H7 (cell line): ENCODE data around the gene HSD17B4. TPM values are rescaled to one million over a fixed set of nuclear protein-coding genes. Genes with fewer than 3 reads are reported as not detected.
"Not testable (repeated sequence)": the region's sequence is repeated elsewhere in the genome, so short reads cannot be mapped to it uniquely, and the experiment has no call there.

Experiments
- DNase-seq: peaks from one replicate; pipeline ENCODE4 v3.0.0; 2012
- H3K27me3 ChIP-seq: 2 replicates; pipeline ENCODE4 v1.6.0; 2011; ENCODE audit warnings: mild to moderate bottlenecking, low read length; ENCODE audit not compliant: control insufficient read depth, insufficient read depth
- H3K36me3 ChIP-seq: replicated peaks from 2 replicates; pipeline ENCODE4 v1.5.1; 2011; ENCODE audit warnings: low read length; ENCODE audit not compliant: control insufficient read depth, insufficient read depth
- H3K4me3 ChIP-seq: 2 replicates; pipeline ENCODE4 v1.5.1; 2011; ENCODE audit warnings: low read depth, mild to moderate bottlenecking, control low read depth, low read length, moderate library complexity; ENCODE audit not compliant: insufficient read depth
- total RNA-seq: library from RNA; depleted of rRNA; stranded (reverse); fragments of >200 nt; shearing (Covaris generic); gene quantifications from 2 replicates; pipeline ENCODE4 v1.2.3, GENCODE V29; 2014

The HSD17B4 gene
- total RNA-seq, 1 experiment from 2014 or later = 339 TPM

- no peak for DNase-seq
- Histone ChIP-seq H3K36me3 (peaks cover 1% of the 10 kb centered on the region; the same call in 1 of the 2 replicates), H3K4me3 (no peak overlapping the region), H3K27me3 (no peaks in the 10 kb centered on the region)
Observed at GRCh38 chr5:119484884-119485283, 32.6 kb downstream of the HSD17B4 start.

DNA sequence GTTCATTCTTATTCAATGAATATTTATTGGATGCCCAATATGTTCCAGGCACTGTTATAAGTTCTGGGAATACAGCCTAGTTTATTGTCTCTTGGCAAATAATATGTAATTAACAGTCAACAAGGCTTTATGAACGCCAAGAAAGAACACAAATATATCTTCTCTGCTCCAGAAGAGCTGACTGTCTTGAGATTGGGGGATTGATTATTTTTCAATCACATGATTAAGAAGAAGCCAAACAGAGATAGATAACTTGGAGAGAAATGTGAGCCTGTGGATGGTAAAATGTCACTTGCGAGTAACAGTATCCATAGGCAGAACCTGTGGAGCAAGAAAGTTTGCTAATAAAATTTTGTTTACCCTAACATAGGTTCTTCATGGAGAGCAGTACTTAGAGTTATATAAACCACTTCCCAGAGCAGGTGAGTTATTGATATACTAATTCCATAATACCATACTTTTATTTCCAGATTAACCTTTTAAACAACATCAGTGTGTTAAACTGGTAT lies 49.4 kb downstream of the HSD17B4 start:
- Histone ChIP-seq H3K27me3 (no peaks in the 10 kb centered on the region), H3K4me3 (no peak overlapping the region), H3K36me3 (peaks cover 11% of the 10 kb centered on the region)
- no peak for DNase-seq

- H3K36me3 ChIP-seq, DNase-seq, H3K4me3 ChIP-seq, H3K27me3 ChIP-seq: not testable (repeated sequence)
Observed at GRCh38 chr5:119503939-119504338, 51.6 kb downstream of the HSD17B4 start.

DNA sequence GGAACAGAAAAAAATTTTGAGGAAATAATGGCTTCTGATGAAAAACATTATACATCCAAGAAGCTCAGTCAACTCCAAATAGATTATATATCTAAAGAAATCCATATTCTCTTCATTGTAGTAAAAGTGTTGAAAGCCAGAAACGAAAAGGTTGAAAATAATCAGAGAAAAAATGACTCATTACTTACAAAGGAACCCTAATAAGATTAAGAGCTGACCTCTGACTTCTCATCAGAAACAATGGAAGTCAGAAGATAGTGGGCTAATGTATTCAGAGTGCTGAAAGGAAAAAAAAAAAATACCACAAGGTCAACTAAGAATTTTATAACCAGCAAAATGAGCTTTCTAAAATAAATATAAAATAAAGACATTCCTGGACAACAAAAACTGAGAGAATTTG lies 60.0 kb downstream of the HSD17B4 start:
- DNase-seq = no peak
- Histone ChIP-seq H3K27me3 (no peaks in the 10 kb centered on the region), H3K36me3 (peaks cover 12% of the 10 kb centered on the region), H3K4me3 (no peak overlapping the region)

- Histone ChIP-seq H3K27me3 (no peaks in the 10 kb centered on the region), H3K36me3 (peaks cover 16% of the 10 kb centered on the region), H3K4me3 (no peak overlapping the region)
- DNase-seq = no peak
Observed at GRCh38 chr5:119515192-119515591, 62.9 kb downstream of the HSD17B4 start.

DNA sequence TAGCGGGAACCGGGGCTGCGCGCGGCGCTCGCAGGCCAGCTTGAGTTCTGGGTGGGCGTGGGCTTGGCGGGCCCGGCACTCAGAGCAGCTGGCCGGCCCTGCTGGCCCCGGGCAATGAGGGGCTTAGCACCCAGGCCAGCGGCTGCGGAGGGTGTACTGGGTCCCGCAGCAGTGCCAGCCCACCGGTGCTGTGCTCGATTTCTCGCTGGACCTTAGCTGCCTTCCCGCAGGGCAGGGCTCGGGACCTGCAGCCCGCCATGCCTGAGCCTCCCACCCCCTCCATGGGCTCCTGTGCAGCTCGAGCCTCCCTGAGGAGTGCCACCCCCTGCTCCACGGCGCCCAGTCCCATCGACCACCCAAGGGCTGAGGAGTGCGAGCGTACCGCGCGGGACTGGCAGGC lies 64.8 kb downstream of the HSD17B4 start:
- not testable (repeated sequence) for H3K36me3 ChIP-seq, H3K27me3 ChIP-seq, H3K4me3 ChIP-seq, DNase-seq

- DNase-seq = no peak
- Histone ChIP-seq H3K36me3 (peaks cover 8% of the 10 kb centered on the region), H3K27me3 (no peaks in the 10 kb centered on the region), H3K4me3 (no peak overlapping the region)
Observed at GRCh38 chr5:119521232-119521631, 68.9 kb downstream of the HSD17B4 start.

GRCh38 chr5:119522841-119523240 lies 70.5 kb downstream of the HSD17B4 start:
- no peak for DNase-seq
- H3K4me3 ChIP-seq = no peak overlapping the region
- peaks cover 7% of the 10 kb centered on the region for H3K36me3 ChIP-seq
- H3K27me3 ChIP-seq = no peaks in the 10 kb centered on the region

- peaks cover 3% of the 10 kb centered on the region for H3K36me3 ChIP-seq
- DNase-seq = no peak
- no peak overlapping the region for H3K4me3 ChIP-seq
- no peaks in the 10 kb centered on the region for H3K27me3 ChIP-seq
Observed at GRCh38 chr5:119524485-119524884, 72.2 kb downstream of the HSD17B4 start.

DNA sequence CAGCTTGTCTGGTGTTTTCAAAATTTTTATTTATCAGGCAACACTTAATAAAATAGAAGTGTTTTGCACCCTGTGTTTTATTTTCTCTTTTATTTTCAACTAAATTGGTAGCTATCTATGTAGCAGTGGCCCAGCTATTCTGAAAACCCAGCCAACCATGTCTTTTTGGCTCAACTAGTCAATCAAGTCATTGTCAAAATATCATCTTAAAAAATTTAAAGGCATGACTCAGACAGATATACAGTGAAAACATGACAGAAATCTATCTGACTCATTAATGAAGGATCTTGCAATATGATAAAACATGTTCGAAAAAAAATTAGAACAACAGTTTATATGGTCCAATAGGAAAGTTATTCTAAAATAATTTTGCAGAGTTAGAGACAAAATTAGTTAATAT lies 75.1 kb downstream of the HSD17B4 start:
- H3K36me3 ChIP-seq = peaks cover 3% of the 10 kb centered on the region

DNA sequence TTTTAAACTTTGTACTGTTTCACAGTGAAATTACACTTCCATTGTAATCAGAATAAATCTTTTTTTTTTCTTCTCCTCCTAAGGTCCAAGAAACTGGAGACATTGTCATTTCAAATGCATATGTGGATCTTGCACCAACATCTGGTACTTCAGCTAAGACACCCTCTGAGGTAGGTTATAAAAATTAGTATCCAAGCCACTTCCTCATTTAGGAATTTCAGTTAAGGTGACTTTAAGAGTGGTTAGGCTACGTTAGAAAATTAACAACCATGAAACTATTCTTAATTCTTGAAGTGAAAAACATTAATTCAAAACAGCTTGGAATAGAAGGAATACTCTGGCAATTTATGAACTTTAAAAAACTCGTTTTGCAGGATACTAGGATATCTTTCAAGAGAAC lies 77.5 kb downstream of the HSD17B4 start:
- H3K27me3 ChIP-seq = no peaks in the 10 kb centered on the region
- no peak for DNase-seq
- no peak overlapping the region for H3K4me3 ChIP-seq
- peaks cover 5% of the 10 kb centered on the region for H3K36me3 ChIP-seq

More for the DNA sequence above, 75.1 kb downstream of the HSD17B4 start:
- no peak overlapping the region for H3K4me3 ChIP-seq
- no peak for DNase-seq
- no peaks in the 10 kb centered on the region for H3K27me3 ChIP-seq

DNA sequence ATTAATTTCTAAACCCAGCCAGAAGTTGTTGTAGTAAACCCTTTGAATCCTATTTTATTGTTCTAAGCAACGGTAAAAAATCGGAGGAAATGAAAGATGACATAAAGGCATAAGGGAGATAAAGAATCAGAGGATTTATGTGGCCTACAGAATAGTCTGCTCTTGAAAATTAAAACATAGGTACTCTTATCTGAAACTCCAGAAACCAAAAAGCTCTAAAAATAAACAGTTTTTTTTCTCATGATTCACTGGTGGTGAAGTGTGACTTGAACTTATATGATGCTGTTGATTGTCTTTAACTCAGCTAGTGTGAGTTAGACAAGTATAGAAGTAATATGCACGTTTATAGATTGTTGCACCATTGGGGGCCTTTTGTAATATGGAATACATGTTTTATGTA lies 80.3 kb downstream of the HSD17B4 start:
- Histone ChIP-seq H3K36me3 (peaks cover 3% of the 10 kb centered on the region), H3K27me3 (no peaks in the 10 kb centered on the region), H3K4me3 (no peak overlapping the region)
- no peak for DNase-seq

- DNase-seq = no peak
- Histone ChIP-seq H3K36me3 (peaks cover 8% of the 10 kb centered on the region), H3K4me3 (no peak overlapping the region), H3K27me3 (no peaks in the 10 kb centered on the region)
Observed at GRCh38 chr5:119537704-119538103, 85.4 kb downstream of the HSD17B4 start.

GRCh38 chr5:119541716-119542115 lies 89.4 kb downstream of the HSD17B4 start:
- H3K27me3 ChIP-seq = no peaks in the 10 kb centered on the region
- DNase-seq = no peak
- no peak overlapping the region for H3K4me3 ChIP-seq
- H3K36me3 ChIP-seq = peaks cover 6% of the 10 kb centered on the region

GRCh38 chr5:119551819-119552218 lies 99.5 kb downstream of the HSD17B4 start:
- Histone ChIP-seq H3K27me3 (no peaks in the 10 kb centered on the region), H3K36me3 (no peaks in the 10 kb centered on the region), H3K4me3 (no peak overlapping the region)
- no peak for DNase-seq

- DNase-seq = no peak
- H3K27me3 ChIP-seq = no peaks in the 10 kb centered on the region
- no peak overlapping the region for H3K4me3 ChIP-seq
- H3K36me3 ChIP-seq = no peaks in the 10 kb centered on the region
Observed at GRCh38 chr5:119554597-119554996, 102.3 kb downstream of the HSD17B4 start.
